NCI-H510A treated with DMSO at 0.1 percent for 48 hours (cell line): ENCODE measurements around the gene FRMD4A.

Experiments
- DNase-seq: peaks from one replicate; lab custom pipeline; 2025; lab: John Stamatoyannopoulos, UW

The FRMD4A gene

DNA sequence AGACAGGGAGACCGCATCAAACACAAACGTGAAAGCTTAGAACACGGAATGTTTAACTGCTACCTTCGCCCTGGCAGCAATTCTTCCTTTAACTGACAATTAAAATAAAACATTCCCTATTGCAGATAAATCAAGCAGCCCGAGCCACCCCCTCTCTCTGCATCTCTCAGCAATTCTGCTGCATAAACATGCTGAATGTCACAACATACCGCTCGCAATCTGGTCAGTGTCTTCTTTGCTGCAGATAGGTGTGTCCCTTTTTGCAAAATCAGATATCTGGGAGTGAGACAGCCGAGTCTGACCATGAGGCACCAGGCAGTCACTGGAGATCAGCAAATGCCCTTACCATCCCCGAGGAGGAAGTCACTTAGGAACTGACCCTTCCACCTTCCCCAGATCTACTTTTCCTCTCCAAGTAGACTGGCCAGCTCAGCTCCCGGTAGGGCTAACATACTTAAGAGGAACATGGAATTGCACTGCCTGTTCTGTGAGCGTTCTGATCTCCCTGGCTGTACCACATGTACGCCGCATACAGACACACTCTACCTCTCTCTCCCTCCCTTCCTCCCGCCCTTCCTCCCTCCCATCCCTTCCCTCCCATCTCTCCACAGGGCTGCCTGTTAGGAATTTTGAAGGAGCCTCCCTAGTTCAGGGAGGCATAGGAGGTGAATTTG, at the start of gene FRMD4A:
TSS of gene FRMD4A (minus strand) at position 537 of the 674 bp plus-strand sequence.
- DNase-seq: no peak

DNA sequence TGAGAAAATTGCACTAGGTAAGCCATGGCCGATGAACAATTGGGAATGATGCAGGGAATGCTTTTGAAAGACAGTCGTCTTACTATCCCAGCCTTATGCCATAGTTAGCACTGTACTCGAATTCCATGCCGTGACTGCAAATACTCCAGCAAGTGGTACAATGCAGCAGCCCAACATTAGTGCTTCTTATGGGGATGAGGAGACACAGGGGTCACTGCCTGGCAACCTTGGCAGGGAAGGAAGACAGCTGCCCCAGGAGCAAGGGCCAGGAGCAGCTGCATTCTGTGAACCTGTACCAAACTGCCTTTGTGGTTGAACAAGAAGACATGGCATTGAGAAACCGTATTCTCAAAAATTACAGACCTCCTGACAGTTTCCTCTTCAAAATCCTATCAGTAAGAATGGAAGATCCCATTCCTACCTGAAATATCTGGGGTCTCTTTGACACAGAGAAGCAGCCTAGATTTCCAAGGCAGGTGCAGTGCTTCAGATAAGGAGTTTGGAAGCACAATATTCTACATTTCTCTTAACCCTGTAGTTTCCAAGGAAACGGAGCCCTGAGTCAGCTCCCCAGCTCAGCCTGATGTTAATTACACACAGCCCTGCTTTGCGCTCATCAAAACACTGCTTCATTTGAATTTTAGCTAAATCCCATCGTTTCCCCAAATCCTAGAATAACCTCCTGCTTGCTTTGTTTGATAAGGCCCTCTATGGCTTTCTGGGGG, 49.0 kb upstream of the FRMD4A start:
- peak; percentile 52 for DNase-seq

DNA sequence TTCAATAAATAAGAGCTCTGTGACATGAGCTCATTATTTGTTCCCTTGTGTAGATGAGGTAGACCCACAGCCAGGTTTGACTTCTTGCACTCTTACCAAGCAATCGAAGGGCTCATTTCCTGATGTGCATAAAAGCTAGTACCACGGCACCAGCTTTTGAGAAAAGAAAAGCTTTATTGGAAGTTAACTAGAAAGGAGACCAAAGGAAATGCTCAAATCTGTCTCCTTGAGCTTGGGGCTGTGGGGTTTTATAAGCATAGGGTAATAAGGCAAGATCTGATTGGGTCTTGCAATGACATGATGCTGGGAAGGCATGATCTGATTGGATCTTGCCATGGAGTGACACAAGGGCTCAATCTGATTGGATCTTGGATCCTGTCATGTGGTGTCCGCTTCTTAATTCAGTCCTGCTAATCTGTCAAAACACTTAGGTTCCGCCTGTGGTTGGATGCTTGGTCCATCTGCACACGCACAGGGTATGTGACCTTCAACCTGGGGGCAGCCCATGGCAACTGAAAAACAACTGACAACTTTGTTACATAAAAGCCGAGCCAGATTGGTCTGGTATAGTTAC, 47.8 kb upstream of the FRMD4A start:
- DNase-seq: no peak

DNA sequence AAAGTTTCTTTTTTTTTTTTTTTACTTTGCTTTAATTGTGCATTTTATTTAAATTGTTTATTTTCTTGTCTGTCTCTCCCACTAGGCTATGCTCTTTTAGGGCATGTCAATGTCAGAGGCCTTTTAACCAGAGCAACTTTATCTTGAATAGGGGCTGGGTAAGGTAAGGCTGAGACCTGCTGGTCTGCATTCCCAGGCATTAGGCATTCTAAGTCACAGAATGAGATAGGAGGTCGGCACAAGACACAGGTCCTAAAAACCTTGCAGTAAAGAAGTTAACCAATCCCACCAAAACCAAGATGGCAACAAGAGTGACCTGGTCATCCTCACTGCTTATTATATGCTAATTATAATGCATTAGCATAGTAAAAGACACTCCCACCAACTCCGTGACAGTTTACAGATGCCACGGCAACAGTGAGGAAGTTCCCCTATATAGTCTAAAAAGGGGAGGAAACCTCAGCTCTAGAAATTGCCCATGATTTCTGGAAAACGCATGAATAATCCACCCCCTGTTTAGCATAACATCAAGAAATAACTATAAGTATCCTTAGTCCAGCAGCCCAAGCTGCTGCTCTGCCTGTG, 47.0 kb upstream of the FRMD4A start:
- DNase-seq: no peak

DNA sequence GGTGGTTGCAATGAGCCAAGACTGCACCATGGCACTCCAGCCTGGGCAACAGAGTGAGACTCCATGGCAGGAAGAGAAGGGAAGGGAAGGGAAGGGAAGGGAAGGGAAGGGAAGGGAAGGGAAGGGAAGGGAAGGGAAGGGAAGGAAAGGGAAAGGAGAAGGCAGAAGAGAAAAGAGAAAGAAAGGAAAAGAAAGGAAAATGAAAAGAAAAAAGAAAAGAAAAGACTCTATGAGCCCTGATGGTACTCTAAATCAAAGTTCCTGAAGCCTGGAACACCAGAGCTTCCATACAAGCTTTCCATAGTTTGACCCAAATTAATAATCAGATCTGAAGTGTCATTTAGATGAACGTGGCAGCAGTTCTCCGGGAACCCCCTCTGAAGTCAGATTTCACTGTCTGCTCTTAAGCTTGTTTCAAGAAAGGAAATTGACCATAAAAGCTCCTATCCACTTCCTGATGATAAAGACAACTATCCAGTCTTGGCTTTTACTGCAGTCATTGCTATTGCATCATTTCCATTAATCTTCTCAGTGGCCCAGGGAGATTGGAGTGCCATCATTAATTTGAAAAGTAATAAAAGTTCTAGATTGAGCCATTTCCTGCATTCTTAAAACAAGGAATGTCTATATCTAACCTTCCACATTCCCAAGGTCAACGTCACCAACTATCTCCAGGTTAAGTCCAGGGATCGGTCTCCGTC, 44.2 kb upstream of the FRMD4A start:
- no peak for DNase-seq

GRCh38 chr10:14372606-14373005, 41.9 kb upstream of the FRMD4A start:
- DNase-seq: no peak

DNA sequence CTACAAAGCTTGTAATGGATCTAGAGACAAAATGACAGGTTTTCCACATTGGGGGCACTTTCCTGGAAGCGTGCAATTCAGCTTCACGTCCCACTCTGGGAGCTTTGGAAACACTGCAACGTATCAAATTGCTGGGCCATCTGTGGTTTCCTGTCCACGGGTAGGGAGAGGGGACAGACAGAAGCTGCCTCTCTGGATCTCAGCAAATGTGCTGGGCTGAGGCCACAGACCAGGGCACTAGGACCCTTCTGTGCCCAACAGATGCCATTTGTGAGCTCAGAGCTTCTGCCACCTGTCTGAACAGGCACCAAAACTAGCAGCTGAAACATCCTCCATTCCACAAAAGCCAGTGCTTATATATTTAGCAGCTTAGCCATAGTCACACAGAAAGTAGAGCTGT, 40.9 kb upstream of the FRMD4A start:
- no peak for DNase-seq

DNA sequence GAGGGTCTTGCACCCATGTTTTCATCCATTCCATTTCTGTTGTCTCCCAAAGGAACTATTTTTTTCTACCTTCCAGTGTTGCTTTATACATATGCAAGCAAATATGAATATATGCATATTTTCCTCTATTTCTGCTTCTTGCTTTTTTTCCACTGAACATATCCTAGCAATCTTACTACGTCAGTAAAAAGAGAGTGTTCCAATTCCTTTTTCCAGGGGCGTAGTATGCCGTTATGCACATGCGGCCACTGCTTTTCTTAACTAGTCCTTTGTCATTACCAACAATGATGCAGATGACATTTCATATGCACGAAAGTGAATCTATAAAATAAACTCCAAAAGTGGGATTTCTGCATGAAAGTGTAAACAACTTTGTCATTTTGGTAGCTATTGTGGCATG, 40.2 kb upstream of the FRMD4A start:
- no peak for DNase-seq

DNA sequence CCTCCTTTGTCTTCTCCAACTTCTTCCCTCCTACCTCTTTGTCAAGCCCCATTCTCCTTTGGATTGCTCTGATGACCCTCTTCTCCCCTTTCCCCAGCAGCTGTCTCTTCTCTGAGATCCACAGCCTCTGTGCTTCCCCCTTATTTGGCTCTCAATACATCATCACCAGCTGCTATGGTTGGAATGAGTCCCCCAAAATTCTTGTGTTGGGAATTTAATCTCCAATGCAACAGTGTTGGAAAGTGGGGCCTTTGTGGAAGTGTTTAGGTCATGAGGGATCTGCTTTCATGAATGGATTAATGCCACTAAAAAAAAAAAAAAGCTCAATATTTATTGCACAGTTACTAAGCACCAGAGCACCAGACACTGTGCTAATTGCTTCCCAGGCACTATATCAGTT, 39.2 kb upstream of the FRMD4A start:
- DNase-seq: no peak

DNA sequence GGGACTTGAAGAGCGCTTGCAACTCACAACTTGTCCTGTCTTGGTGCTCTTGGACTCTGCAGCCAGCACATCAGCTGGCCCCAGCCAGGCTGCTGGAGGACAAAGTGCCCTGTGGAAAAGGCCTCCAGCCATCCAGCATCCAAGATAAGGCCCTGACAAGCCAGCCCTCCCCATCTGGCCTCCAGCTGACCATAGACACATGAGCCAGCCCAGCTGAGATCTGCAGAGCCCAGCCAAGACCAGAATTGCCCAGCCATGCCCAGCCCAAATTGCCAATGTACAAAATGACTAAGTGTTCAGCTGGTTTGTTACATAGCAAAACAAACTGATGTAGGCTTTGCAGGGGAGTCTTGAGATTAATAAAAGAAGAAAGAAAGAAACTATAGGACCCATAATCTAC, 36.0 kb upstream of the FRMD4A start:
- no peak for DNase-seq

- no peak for DNase-seq
Measured at GRCh38 chr10:14365266-14365665, 34.5 kb upstream of the FRMD4A start.

DNA sequence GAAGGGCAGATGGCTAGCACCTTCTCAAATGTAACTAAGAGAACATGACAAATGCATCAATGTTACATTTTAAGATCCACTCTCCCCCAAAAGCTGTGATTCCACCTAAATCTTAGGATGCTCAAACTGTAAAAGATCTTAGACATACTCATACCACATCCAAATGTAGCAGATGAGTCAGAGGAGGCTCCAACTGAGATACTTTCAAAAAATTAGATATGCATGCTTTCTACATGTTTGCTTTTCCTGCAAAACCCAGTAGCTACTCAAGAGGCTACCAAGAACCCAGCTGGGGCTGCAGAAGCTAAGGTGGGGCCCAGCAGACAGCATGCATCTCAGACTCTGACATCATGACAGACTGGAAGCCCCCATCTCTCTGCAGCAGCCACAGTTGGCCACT, 31.4 kb upstream of the FRMD4A start:
- DNase-seq: no peak

- no peak for DNase-seq
Measured at GRCh38 chr10:14360961-14361360, 30.2 kb upstream of the FRMD4A start.

DNA sequence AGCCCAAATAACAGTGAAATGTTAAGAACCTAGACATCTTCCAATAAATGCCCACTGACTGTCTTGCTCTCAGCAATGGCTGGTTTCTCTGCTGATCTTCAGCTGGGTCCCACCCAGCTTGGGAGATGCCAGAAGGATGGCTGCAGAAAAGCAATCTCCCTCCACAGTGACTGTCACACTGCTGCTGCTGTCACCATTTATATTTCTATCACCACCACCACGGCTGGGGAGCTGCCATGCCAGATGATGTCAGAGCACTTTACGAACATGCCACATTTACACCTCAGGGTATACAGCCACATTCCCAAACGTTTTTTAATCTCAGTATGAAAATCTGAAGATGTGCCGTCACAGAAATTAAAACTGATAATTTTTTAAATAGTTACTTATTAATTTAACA, 29.8 kb upstream of the FRMD4A start:
- DNase-seq: no peak

DNA sequence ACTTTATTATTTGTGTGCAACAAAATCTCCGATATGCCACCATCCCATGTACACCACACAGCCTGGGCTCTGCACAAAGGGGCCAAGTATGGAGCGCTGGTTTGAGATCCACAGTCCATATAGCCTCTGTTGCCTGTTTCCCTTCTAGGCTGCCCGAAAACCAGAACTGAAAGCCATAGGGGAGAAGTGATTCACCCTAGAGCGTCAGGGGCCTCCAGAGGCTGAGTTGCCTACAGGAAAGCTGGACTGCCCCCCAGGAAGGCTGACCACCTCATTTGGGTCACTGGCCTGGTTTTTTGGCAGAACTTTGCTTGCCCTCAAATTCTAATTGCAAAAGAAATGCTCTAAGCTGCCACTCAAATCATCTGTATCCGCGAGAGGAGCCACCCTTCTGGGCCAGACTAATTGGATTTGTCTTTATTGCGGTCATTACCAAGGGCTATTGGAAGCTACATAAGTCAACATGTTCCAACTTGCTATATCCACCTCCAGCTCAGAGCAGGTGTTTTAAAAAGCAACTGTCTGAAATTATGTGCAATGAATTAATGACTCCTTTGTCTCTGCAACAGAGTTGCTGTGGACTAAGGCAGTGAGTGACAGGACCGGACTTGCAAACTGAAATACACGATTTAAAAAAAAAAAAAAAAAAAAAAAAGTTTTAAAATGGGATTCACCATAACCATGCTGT, 28.3 kb upstream of the FRMD4A start:
- DNase-seq: peak; percentile 84

DNA sequence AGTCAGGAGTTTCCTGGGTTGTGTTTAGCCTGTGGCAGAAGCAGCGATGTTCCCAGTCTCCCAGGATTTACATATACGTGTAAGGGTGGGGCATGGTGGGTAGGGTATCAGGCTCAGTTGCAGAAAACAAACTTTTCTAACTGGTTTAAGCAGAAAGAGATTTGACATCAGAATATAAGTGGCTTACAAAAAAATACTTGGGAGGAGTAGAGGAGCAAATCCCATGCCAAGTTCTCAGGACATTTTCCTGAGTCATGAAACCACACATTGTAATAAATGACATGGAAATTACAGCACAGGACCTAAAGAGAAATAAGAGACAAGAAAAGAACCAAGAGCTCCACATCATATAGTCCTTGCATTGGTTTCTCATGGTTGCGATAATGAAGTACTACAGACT, 26.2 kb upstream of the FRMD4A start:
- no peak for DNase-seq

DNA sequence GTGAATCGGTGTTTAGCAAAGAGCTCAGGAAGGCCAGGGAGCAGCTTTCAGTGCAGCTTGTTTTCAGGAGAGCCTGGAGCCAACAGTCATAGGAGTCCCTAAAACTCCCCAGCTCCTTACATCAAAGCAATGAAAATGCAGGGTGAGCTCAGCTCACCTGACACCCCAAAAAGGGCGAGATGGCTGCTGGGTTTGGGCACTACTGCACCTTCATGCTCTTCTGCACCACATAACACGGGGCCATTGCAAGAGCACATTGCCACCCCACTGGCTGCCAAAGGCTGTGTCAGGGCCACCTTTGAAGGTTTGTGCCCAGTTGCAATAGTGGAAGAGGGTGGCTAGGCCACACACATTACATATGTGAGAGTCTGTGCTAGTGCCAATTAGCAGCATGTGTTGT, 25.0 kb upstream of the FRMD4A start:
- DNase-seq: no peak

DNA sequence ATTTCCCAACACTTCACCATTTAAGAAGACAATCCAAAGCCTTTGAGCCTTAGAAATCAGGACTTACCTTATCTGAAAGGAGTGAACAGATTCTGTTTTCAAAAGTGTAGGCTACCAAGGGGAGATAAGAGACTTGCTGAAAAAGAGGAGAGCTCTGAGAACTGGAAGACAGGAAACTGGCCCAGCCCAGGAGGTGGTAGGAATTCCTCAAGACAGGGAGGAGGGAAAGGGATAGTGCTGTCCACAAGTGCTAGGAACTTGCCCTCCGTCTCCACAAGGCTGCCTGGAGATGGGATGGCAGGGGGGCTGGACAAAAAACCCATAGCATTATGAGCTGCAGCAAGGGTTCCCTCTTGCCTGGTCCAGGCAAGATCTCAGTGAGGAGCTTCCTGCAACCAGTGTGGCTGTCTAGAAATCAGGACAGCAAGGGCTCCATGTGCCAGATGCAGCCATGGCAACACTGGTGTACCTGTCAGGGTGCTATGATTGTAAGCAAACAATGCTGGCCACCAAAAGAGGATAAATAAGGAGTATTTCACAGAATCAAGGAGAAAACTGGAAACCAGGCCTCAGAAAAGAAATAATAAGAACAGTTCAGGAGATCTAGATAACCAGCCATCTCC, 22.7 kb upstream of the FRMD4A start:
- no peak for DNase-seq

DNA sequence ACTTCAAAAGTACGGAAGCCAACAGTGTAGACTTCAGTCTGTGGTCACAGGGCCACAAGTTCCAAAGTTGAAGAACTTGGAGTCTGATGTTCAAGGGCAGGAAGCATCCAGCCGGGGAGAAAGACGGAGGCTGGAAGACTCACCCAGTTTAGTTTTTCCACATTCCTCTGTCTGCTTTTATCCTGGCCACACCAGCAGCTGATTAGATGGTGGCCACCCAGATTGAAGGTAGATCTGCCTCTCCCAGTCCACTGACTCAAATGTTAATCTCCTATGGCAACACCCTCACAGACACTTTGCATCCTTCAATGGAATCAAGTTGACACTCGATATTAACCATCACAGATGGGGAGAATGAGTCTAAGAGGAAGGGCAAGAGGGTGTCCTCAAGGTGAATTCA, 19.3 kb upstream of the FRMD4A start:
- no peak for DNase-seq

DNA sequence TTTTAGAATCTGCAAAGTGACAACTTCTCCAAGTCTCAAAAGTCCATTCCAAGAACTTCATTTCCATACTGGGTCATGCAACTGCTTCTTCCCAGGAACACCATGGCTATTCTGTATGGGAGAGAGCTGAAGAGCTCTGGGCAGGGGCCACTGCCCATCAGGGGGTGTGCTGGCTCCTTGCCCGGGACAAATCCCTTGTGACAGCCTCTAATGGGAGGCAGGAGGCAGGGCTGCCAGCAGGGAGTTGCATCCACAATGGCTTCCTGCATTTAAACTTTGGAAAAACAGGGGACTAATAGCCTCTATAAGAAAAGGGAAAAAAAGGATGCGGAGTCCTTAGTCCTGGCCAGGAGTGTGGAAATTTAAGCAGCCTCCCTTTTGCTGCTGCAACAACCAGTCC, 18.4 kb upstream of the FRMD4A start:
- no peak for DNase-seq

- no peak for DNase-seq
Measured at GRCh38 chr10:14345262-14345661, 14.5 kb upstream of the FRMD4A start.
